Activated CD4-positive, alpha-beta T cell treated with anti-CD3 and anti-CD28 coated beads, Interleukin-2, Interleukin-4, amounts not matched to agents 100 ng/mL and 50 ng/mL, durations not matched to agents 16 hours and 8 hours (primary cell): ENCODE data around the gene SENP5.

Experiments
- DNase-seq: peaks from one replicate; pipeline ENCODE4 v3.0.0-alpha.2; 2020; ENCODE audit warnings: low spot score

Gene SENP5

GRCh38 chr3:196968233-196969133, 100.8 kb downstream of the SENP5 start, which contains the start of gene PIGZ:
Gene PIGZ (minus strand): TSS chr3:196968833. CDS start chr3:196952031, 16,802 bp downstream.
- peak; percentile 27 for DNase-seq

- peak; percentile 34 for DNase-seq
Measured at GRCh38 chr3:196969134-196969659, 101.5 kb downstream of the SENP5 start.

- peak; percentile 62 for DNase-seq
Measured at GRCh38 chr3:196969660-196970546, 102.2 kb downstream of the SENP5 start.

- DNase-seq = no peak
Measured at GRCh38 chr3:196970547-196971093, 102.9 kb downstream of the SENP5 start.

- no peak for DNase-seq
Measured at GRCh38 chr3:196971094-196971698, 103.5 kb downstream of the SENP5 start.

GRCh38 chr3:196974661-196975060, 106.9 kb downstream of the SENP5 start:
- DNase-seq = no peak

GRCh38 chr3:196975349-196975748, 107.6 kb downstream of the SENP5 start:
- DNase-seq = no peak

- no peak for DNase-seq
Measured at GRCh38 chr3:196976941-196977340, 109.2 kb downstream of the SENP5 start.

GRCh38 chr3:196979545-196979944, 111.8 kb downstream of the SENP5 start:
- no peak for DNase-seq

GRCh38 chr3:196981657-196982056, 113.9 kb downstream of the SENP5 start:
- DNase-seq = no peak

- no peak for DNase-seq
Measured at GRCh38 chr3:196983186-196983585, 115.5 kb downstream of the SENP5 start.
